G401 (cell line): ENCODE data around the gene ACAP2. TPM values are rescaled to one million over a fixed set of nuclear protein-coding genes. Genes with fewer than 3 reads are reported as not detected.
"Not testable (repeated sequence)": the region's sequence is repeated elsewhere in the genome, so short reads cannot be mapped to it uniquely, and the experiment has no call there.

Experiments
- DNase-seq: peaks from one replicate; pipeline ENCODE4 v3.0.0-alpha.2; 2015; ENCODE audit warnings: low spot score
- in situ Hi-C: cut with HindIII; loops from 2 replicates; pipeline ENCODE4 v1.10.0; 2016; ENCODE audit warnings: low sequenced_read_pairs, mixed read lengths
- total RNA-seq: library from RNA; depleted of rRNA; stranded (reverse); fragments of >200 nt; shearing (Covaris generic); gene quantifications from 2 replicates; pipeline ENCODE4 v1.2.3, GENCODE V29; 2014

ACAP2 gene
- total RNA-seq, 1 experiment from 2014 or later, result 55.3 TPM

- DNase-seq, result no peak
- in situ Hi-C loops, result no loop called here
Measured at GRCh38 chr3:195401943-195402342, 40.9 kb downstream of the ACAP2 start.

- DNase-seq, in situ Hi-C loops: not testable (repeated sequence)
Measured at GRCh38 chr3:195398460-195398859, 44.4 kb downstream of the ACAP2 start.

- in situ Hi-C loops, result no loop called here
- no peak for DNase-seq
Measured at GRCh38 chr3:195397524-195397923, 45.3 kb downstream of the ACAP2 start.

GRCh38 chr3:195395208-195395816 is 47.5 kb downstream of the ACAP2 start:
- in situ Hi-C loops, result no loop called here

GRCh38 chr3:195394700-195395099 is 48.1 kb downstream of the ACAP2 start:
- in situ Hi-C loops, result no loop called here
- DNase-seq, result no peak

More at GRCh38 chr3:195395208-195395816, 47.5 kb downstream of the ACAP2 start:
- no peak for DNase-seq

GRCh38 chr3:195394024-195394423 is 48.8 kb downstream of the ACAP2 start:
- in situ Hi-C loops, result no loop called here
- DNase-seq, result no peak

- DNase-seq, result no peak
- in situ Hi-C loops, result no loop called here
Measured at GRCh38 chr3:195388380-195388779, 54.4 kb downstream of the ACAP2 start.

- DNase-seq, result no peak
- in situ Hi-C loops, result no loop called here
Measured at GRCh38 chr3:195386739-195387138, 56.1 kb downstream of the ACAP2 start.

- no peak for DNase-seq
- in situ Hi-C loops, result no loop called here
Measured at GRCh38 chr3:195385526-195385925, 57.3 kb downstream of the ACAP2 start.

GRCh38 chr3:195384952-195385351 is 57.9 kb downstream of the ACAP2 start:
- in situ Hi-C loops, result no loop called here
- DNase-seq, result no peak

GRCh38 chr3:195372220-195372619 is 70.6 kb downstream of the ACAP2 start:
- no peak for DNase-seq
- in situ Hi-C loops, result no loop called here

GRCh38 chr3:195366200-195366925 is 76.5 kb downstream of the ACAP2 start:
- no peak for DNase-seq
- in situ Hi-C loops, result no loop called here

GRCh38 chr3:195365371-195365770 is 77.4 kb downstream of the ACAP2 start:
- in situ Hi-C loops, result no loop called here
- no peak for DNase-seq

- DNase-seq, in situ Hi-C loops: not testable (repeated sequence)
Measured at GRCh38 chr3:195357797-195358196, 85.0 kb downstream of the ACAP2 start.

- peak; percentile 90 for DNase-seq
- in situ Hi-C loops, result no loop called here
Measured at GRCh38 chr3:195356151-195357086, 86.4 kb downstream of the ACAP2 start.

- DNase-seq, in situ Hi-C loops: not testable (repeated sequence)
Measured at GRCh38 chr3:195354009-195354408, 88.8 kb downstream of the ACAP2 start.

GRCh38 chr3:195352895-195353488 is 89.8 kb downstream of the ACAP2 start:
- in situ Hi-C loops, result no loop called here
- no peak for DNase-seq

- in situ Hi-C loops, result no loop called here
- no peak for DNase-seq
Measured at GRCh38 chr3:195348426-195349115, 94.2 kb downstream of the ACAP2 start.

GRCh38 chr3:195337747-195338146 is 105.1 kb downstream of the ACAP2 start:
- in situ Hi-C loops, result no loop called here
- DNase-seq, result no peak
